Transverse colon (tissue), 4 donors: Measurements from ENCODE around the gene SPACA4.

Experiments
- EP300 ChIP-seq: sonication (generic); formaldehyde crosslinking; IDR thresholded peaks from one replicate; pipeline ENCODE4 v1.6.1; 2017; ENCODE audit warnings: antibody characterized with exemption, low read depth
- POLR2A ChIP-seq: fragments of 450-650 bp; IDR thresholded peaks from one replicate; pipeline ENCODE4 v1.6.1; 2016; ENCODE audit warnings: antibody characterized with exemption, mild to moderate bottlenecking, moderate library complexity
- POLR2AphosphoS5 ChIP-seq, 3 donors: sonication (generic); formaldehyde crosslinking; IDR thresholded peaks; one replicate each; pipeline ENCODE4 v1.6.1; 2016; ENCODE audit warnings: antibody characterized with exemption in 3 of 3
- TF ChIP-seq, protein P1 (sequence below), 5 experiments: fragments of 200-600 bp in 3 of 5; fragments of 450-650 bp in 2 of 5; sonication (generic) in 3 of 5; IDR thresholded peaks; 1 replicate in 2 of 5; 2 replicates in 3 of 5; pipeline ENCODE4 v1.5.1; 2016 to 2017; ENCODE audit warnings: antibody characterized with exemption in 5 of 5, inconsistent platforms in 3 of 5, mild to moderate bottlenecking in 2 of 5, moderate library complexity in 1 of 5

DNA sequence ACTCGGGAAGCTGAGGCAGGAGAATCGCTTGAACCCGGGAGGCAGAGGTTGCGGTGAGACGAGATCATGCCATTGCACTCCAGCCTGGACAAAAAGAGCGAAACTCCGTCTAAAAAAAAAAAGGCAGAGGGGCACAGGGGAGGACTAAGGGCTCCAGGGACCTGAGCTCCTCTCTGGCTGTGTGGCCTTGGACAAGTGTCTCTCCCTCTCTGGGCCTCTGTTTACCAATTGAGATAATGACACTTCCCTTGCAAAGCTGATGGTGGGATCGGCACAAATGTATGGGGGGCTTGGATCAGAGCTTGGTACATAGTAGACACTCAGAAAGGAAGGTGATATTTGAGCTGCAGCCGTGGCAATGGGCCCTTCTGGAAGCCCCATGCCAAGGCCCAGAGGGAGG lies 11.4 kb upstream of the SPACA4 start:
- TF ChIP-seq EP300 (no peak), POLR2A (no peak), POLR2AphosphoS5 (IDR thresholded peaks at IDR 0.05) (no peak)
- TF ChIP-seq, protein P1, sequence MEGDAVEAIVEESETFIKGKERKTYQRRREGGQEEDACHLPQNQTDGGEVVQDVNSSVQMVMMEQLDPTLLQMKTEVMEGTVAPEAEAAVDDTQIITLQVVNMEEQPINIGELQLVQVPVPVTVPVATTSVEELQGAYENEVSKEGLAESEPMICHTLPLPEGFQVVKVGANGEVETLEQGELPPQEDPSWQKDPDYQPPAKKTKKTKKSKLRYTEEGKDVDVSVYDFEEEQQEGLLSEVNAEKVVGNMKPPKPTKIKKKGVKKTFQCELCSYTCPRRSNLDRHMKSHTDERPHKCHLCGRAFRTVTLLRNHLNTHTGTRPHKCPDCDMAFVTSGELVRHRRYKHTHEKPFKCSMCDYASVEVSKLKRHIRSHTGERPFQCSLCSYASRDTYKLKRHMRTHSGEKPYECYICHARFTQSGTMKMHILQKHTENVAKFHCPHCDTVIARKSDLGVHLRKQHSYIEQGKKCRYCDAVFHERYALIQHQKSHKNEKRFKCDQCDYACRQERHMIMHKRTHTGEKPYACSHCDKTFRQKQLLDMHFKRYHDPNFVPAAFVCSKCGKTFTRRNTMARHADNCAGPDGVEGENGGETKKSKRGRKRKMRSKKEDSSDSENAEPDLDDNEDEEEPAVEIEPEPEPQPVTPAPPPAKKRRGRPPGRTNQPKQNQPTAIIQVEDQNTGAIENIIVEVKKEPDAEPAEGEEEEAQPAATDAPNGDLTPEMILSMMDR (IDR thresholded peaks at IDR 0.05), result no peak
